Measurements from ENCODE around the gene SPATC1L. TPM values are rescaled to one million over a fixed set of nuclear protein-coding genes. Genes with fewer than 3 reads are reported as not detected.
"Not testable (repeated sequence)": the region's sequence is repeated elsewhere in the genome, so short reads cannot be mapped to it uniquely, and the experiment has no call there.

Gene SPATC1L
- total RNA-seq: 12.3 TPM

DNA sequence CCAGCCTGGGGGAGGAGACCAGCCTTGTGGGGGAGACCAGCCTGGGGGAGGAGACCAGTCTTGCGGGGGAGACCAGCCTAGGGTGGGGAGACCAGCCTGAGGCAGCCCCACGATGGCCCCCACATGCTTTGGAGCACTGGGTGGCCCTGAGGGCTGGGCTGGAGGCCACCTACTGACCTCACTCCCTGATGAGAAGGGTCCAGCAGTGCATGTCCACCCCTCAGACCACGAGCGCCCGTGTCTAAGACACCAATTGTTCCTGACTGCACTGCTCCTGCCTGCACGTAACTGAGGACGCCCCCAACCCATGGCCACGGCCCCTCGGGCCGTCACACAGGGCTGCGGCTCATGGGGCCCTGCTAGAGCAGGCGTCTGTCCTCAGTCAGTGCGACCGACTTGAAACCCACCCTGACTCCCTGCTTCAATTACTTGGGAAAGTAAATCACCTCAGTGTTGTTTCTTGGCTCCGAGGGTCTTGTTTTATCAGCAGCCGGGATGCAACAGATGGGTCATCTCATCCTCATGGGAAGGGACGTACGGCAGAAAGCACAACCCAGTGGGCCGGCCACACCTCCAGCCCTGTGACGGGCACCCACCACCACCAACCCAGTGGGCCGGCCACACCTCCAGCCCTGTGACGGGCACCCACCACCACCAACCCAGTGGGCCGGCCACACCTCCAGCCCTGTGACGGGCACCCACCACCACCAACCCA is at the start of gene SPATC1L:
TSS of gene SPATC1L (minus strand) at position 550 of the 715 bp plus-strand sequence. CDS start 1,643 bp downstream, outside the sequence.
- DNase-seq (ENCODE audit: low spot score): peak; percentile 82

- DNase-seq (ENCODE audit: low spot score): no peak
These were observed 45.6 kb upstream of the SPATC1L start for GRCh38 chr21:46229923-46230260.

GRCh38 chr21:46229133-46229922 is 45.1 kb upstream of the SPATC1L start:
- DNase-seq (ENCODE audit: low spot score): no peak

- peak; percentile 99 for DNase-seq (ENCODE audit: low spot score)
These were observed 44.2 kb upstream of the SPATC1L start, which contains the start of gene LSS for GRCh38 chr21:46228345-46229051. TSS of gene LSS (minus strand) at chr21:46228774. CDS start at chr21:46228745, 29 bp downstream.

DNA sequence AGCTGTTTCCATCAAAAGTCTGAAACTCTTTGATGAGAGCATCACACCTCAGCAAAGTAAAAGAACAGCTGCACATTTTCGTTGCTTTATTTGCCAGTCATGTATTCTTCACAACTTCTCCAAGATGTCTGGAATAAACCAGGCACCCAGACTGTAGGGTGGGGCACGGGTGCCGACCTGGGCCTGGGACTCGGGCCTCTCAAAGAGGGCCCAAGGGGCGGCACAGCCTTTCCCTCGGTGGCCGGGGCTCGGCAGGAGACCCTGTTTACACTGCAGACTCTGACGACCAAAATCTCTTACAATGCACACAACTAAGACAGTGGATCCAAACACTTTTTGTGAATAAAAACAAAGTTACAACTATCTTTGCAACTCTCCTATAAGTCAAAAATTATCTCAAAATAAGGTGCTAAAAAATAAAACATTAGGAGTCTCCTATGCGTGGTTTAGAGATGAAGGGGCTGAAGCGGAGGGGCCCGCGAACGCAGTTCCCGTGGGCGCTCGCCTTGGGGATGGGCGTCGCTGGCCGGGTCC is 43.6 kb upstream of the SPATC1L start:
- no peak for DNase-seq (ENCODE audit: low spot score)

GRCh38 chr21:46226920-46227599 is 42.8 kb upstream of the SPATC1L start:
- no peak for DNase-seq (ENCODE audit: low spot score)

DNA sequence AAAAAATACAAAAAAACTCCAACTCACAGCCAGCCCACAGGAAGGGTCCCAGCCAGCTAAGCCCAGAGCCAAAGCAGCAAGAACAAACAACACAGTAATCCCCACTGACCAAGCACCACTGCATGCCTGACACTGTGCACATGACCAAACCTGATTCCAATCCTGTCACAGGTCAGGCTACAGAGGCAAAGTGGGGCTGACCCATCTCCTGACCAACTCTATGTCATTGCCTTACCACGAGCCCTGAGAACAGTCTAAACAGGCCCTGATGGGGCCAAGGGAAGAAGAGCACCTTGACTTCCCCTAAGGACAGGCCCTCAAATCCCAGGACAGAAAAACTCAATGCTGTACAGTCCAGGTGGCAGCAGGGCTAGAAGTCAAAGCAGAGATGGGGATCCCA is 41.9 kb upstream of the SPATC1L start:
- no peak for DNase-seq (ENCODE audit: low spot score)

- DNase-seq (ENCODE audit: low spot score): not testable (repeated sequence)
These were observed 39.4 kb upstream of the SPATC1L start for GRCh38 chr21:46223661-46224060.

DNA sequence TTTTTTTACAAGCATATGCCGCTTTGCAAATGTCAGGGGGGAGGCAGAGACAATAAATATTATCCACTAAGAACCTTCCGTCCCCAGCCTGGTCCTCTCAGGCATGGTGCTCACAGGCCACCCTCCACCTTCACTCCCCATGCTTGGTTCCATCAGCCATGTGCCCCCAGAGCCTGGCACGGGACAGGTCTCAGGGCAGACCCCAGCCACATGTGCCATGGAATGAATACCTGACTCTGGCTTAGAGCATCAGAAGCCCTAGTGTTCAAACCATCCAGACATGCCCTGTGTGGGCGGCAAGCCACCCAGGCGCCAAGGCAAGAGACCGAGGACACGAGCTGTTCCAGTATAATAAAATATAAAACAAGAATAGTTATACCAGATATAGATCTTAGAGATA is 39.0 kb upstream of the SPATC1L start:
- DNase-seq (ENCODE audit: low spot score): no peak

- no peak for DNase-seq (ENCODE audit: low spot score)
These were observed 38.3 kb upstream of the SPATC1L start for GRCh38 chr21:46222436-46223116.

GRCh38 chr21:46221664-46222435 is 37.6 kb upstream of the SPATC1L start:
- DNase-seq (ENCODE audit: low spot score): no peak

GRCh38 chr21:46220847-46221246 is 36.6 kb upstream of the SPATC1L start:
- no peak for DNase-seq (ENCODE audit: low spot score)

GRCh38 chr21:46220275-46220810 is 36.1 kb upstream of the SPATC1L start:
- no peak for DNase-seq (ENCODE audit: low spot score)

DNA sequence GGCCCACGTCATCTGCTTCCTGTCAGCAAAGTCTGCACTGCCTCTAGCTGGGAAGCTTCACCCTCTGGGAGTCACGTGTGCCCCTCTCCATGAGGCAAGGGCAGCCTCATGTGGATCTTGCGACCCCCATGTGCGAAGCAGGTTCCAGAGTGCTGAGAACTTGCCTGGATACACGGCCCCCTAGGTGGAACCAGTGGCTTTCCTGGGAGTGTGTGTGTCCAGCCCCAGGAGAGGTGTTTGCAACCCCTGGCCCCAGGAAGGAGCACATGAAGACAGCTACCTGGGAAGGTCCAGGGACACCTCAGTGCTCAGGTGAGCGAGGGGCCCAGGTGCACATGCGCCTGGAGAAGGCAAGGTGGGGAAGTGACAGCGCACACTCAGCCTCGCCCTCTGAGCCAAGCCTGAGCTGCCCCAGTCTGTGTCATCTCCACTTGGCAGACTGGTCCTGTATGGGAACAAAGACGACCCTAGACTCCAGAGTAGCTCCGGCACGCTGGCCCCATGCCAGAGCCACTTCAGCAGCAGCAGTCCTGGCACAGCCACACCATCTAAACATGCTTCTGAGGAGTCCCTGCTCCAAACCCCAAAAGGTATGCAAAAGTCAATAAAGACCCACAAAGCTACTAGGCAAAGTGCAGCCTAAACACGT is 35.5 kb upstream of the SPATC1L start:
- no peak for DNase-seq (ENCODE audit: low spot score)

DNA sequence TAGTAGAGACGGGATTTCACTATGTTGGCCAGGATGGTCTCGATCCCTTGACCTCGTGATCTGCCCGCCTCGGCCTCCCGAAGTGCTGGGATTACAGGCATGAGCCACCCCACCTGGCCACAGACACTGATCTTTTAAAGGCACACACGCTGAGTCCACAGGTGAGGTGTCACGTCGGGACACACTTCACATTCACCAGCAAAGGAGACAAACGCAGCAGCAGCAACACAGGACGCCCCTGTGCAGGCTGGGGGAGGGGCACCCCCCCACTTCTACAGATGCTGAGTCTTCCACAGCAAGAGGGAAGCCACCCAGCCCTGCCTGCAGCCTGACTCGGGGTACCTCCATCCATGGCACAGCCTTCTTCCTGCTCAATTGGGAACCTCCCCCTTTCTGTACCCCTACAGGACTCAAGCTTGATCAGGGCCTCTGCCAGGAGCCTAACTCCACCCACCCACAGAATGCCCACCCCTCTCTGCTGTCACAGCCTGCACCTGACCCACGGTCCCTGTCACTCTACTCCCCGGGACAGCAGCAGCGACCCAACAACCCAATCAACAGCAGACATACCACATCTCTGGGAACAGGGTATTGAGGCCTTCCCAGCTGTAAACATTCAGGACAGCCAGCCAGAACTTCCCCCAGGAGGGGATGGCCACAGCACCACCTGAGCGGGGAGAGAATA is 34.8 kb upstream of the SPATC1L start:
- no peak for DNase-seq (ENCODE audit: low spot score)

- no peak for DNase-seq (ENCODE audit: low spot score)
These were observed 33.4 kb upstream of the SPATC1L start for GRCh38 chr21:46217511-46218196.

- no peak for DNase-seq (ENCODE audit: low spot score)
These were observed 32.0 kb upstream of the SPATC1L start for GRCh38 chr21:46216132-46216747.

All from ureter (tissue), 1 donor.